ENCODE measurements around the gene LRFN3.
"Not testable (repeated sequence)": the region's sequence is repeated elsewhere in the genome, so short reads cannot be mapped to it uniquely, and the experiment has no call there.

LRFN3 gene

GRCh38 chr19:35955881-35956634 is 19.9 kb downstream of the LRFN3 start:
- no peak for TF ChIP-seq ZFX (IDR thresholded peaks at IDR 0.05)
- no peak for TF ChIP-seq CTCF (conservative IDR thresholded peaks at IDR 0.05)

GRCh38 chr19:35957411-35957810 is 21.2 kb downstream of the LRFN3 start:
- not testable (repeated sequence) for H3K27ac ChIP-seq

More at GRCh38 chr19:35955881-35956634, 19.9 kb downstream of the LRFN3 start:
- H3K27ac ChIP-seq: no peak overlapping the region

DNA sequence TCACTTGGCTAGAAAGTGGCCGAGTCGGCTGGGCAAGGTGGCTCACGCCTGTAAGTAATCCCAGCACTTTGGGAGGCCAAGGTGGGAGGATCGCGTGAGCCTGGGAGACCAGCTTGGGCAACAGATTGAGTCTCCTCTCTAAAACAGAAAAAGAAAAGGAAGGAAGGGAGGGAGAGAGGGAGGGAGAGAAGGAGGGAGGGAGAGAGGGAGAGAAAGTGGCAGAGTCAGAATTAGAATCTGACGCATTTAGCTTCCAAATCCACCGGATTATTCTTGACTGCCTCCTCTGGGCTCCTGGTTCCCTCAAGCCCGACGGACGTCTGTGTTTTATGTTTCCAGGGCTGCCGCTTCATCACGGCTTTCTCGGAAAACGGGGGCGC is 22.5 kb downstream of the LRFN3 start:
- TF ChIP-seq CTCF (conservative IDR thresholded peaks at IDR 0.05): no peak
- no peak for TF ChIP-seq ZFX (IDR thresholded peaks at IDR 0.05)
- H3K27ac ChIP-seq: no peak overlapping the region

DNA sequence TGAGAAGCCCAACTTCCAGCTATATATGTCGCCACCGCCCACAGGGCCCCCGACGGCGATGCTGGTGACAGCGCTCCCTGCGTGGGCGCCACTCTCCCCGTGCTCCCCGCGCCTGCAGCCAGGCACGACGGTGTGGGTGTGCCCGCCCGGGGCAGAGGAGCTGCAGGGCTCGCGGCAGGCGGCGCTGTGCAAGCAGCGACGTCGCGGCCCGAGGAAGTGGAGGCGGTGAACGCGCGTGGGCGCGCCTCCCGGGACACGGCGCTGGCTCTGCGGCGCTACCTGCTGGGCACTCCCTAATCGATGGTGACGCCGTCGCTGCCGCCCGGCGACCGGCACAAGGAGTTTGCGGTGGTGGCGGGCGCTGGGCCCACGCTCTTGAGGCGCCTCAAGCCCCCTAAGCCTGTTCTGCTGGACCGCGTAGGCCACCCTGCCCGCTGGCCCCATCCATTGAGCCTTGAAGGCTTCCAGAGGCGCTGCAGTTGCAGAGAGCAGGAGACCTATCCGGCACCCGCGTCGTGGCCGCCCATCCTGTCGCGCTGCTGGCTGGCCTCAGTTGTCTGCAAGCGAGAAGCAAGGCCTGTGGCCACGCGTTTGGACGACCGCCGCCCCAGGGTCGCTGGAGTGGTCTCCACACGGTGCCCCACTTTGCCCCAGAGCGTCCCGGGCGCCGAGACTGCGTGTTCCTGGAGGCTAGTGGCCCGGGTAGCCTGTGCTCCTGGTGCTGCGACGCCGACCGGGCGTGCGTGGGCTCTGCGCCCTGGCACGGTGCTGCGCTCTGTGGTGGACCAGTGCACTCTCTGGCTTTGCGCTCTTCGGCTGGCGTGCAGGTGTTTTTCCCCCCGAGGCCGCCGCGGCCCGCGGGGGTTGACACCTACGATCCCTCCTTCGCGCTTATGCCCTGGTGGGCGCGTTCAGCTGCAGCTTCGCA is 23.1 kb downstream of the LRFN3 start:
- no peak; the same call in 1 of the 2 replicates for TF ChIP-seq CTCF (conservative IDR thresholded peaks at IDR 0.05)
- no peak for TF ChIP-seq ZFX (IDR thresholded peaks at IDR 0.05)
- H3K27ac ChIP-seq: no peak overlapping the region

GRCh38 chr19:35959968-35960320 is 23.8 kb downstream of the LRFN3 start:
- no peak overlapping the region for H3K27ac ChIP-seq
- TF ChIP-seq CTCF (conservative IDR thresholded peaks at IDR 0.05) (no peak), ZFX (IDR thresholded peaks at IDR 0.05) (no peak)

- no peak for TF ChIP-seq CTCF (conservative IDR thresholded peaks at IDR 0.05)
- no peak for TF ChIP-seq ZFX (IDR thresholded peaks at IDR 0.05)
- H3K27ac ChIP-seq: no peak overlapping the region
Observed at GRCh38 chr19:35960432-35960972, 24.3 kb downstream of the LRFN3 start.

GRCh38 chr19:35963514-35963913 is 27.3 kb downstream of the LRFN3 start:
- TF ChIP-seq ZFX (IDR thresholded peaks at IDR 0.05): no peak
- H3K27ac ChIP-seq: no peak overlapping the region

DNA sequence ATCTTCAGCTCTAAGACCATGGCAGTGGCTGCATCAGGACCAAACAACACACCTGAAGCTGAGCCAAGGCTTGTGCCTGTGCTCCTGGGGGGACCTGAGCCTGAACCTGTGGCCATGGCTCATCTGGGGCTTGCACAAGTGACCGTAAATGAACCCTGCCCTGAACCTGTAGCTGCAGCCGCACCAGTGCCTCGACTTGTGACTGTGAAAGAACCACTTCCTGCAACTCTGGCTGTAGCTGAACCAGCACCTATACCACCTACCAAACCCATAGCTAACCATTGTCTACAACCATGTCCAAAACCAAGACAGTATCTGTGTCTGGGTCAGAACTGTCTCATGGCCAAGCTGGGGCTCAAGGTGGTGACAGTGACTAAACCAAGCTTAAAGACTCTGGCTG is 30.6 kb downstream of the LRFN3 start:
- TF ChIP-seq CTCF (conservative IDR thresholded peaks at IDR 0.05): no peak
- TF ChIP-seq ZFX (IDR thresholded peaks at IDR 0.05): no peak
- no peak overlapping the region for H3K27ac ChIP-seq

All from C4-2B (cell line).